ENCODE data around the gene SP140L.
"Not testable (repeated sequence)": the region's sequence is repeated elsewhere in the genome, so short reads cannot be mapped to it uniquely, and the experiment has no call there.

SP140L gene

GRCh38 chr2:230362030-230362691 is 35.2 kb downstream of the SP140L start:
- no peak for DNase-seq (ENCODE audit: low read depth in 2 of 2)

- no peak for DNase-seq (ENCODE audit: low read depth in 2 of 2)
Measured at GRCh38 chr2:230382108-230382507, 55.1 kb downstream of the SP140L start.

- DNase-seq (ENCODE audit: low read depth in 2 of 2): no peak
Measured at GRCh38 chr2:230383453-230383852, 56.5 kb downstream of the SP140L start.

- DNase-seq (ENCODE audit: low read depth in 2 of 2): no peak
Measured at GRCh38 chr2:230384986-230385385, 58.0 kb downstream of the SP140L start.

GRCh38 chr2:230394301-230394700 is 67.3 kb downstream of the SP140L start:
- DNase-seq (ENCODE audit: low read depth in 2 of 2): no peak

- DNase-seq (ENCODE audit: low read depth in 2 of 2): not testable (repeated sequence)
Measured at GRCh38 chr2:230398698-230399097, 71.7 kb downstream of the SP140L start.

- no peak for DNase-seq (ENCODE audit: low read depth in 2 of 2)
Measured at GRCh38 chr2:230400041-230400440, 73.0 kb downstream of the SP140L start.

- no peak for DNase-seq (ENCODE audit: low read depth in 2 of 2)
Measured at GRCh38 chr2:230400454-230400853, 73.5 kb downstream of the SP140L start.

GRCh38 chr2:230401026-230401425 is 74.0 kb downstream of the SP140L start:
- not testable (repeated sequence) for DNase-seq (ENCODE audit: low read depth in 2 of 2)

GRCh38 chr2:230403746-230404145 is 76.8 kb downstream of the SP140L start:
- DNase-seq (ENCODE audit: low read depth in 2 of 2): no peak

- no peak for DNase-seq (ENCODE audit: low read depth in 2 of 2)
Measured at GRCh38 chr2:230405824-230406223, 78.8 kb downstream of the SP140L start.

- no peak for DNase-seq (ENCODE audit: low read depth in 2 of 2)
Measured at GRCh38 chr2:230408244-230408842, 81.3 kb downstream of the SP140L start.

GRCh38 chr2:230409316-230409715 is 82.3 kb downstream of the SP140L start:
- DNase-seq (ENCODE audit: low read depth in 2 of 2): not testable (repeated sequence)

GRCh38 chr2:230410263-230410662 is 83.3 kb downstream of the SP140L start:
- DNase-seq (ENCODE audit: low read depth in 2 of 2): no peak

- no peak for DNase-seq (ENCODE audit: low read depth in 2 of 2)
Measured at GRCh38 chr2:230410861-230411569, 84.0 kb downstream of the SP140L start.

GRCh38 chr2:230411570-230412370 is 84.8 kb downstream of the SP140L start:
- peak; percentile 53 for DNase-seq (ENCODE audit: low read depth in 2 of 2)

GRCh38 chr2:230412371-230412711 is 85.3 kb downstream of the SP140L start:
- no peak for DNase-seq (ENCODE audit: low read depth in 2 of 2)

- no peak for DNase-seq (ENCODE audit: low read depth in 2 of 2)
Measured at GRCh38 chr2:230412846-230413245, 85.9 kb downstream of the SP140L start.

- no peak for DNase-seq (ENCODE audit: low read depth in 2 of 2)
Measured at GRCh38 chr2:230413479-230413878, 86.5 kb downstream of the SP140L start.

- DNase-seq (ENCODE audit: low read depth in 2 of 2): no peak
Measured at GRCh38 chr2:230414302-230414701, 87.3 kb downstream of the SP140L start.

- DNase-seq (ENCODE audit: low read depth in 2 of 2): peak; percentile 72 to 73
Measured at GRCh38 chr2:230416061-230416721, 89.2 kb downstream of the SP140L start, which contains the start of gene SP100. SP100 (plus strand) TSS chr2:230416201; CDS start chr2:230416297, 96 bp downstream.

- no peak for DNase-seq (ENCODE audit: low read depth in 2 of 2)
Measured at GRCh38 chr2:230417436-230417835, 90.4 kb downstream of the SP140L start.
